GM18519 (cell line): Measurements from ENCODE around the gene HUNK.

Experiments
- ATAC-seq: cut with Tn5 transposase; IDR thresholded peaks from one replicate; pipeline ENCODE4 v1.9.1; 2021; ENCODE audit warnings: mild to moderate bottlenecking, moderate library complexity; ENCODE audit not compliant: unreplicated experiment, low FRiP score

The HUNK gene

GRCh38 chr21:31894457-31894856 is 21.6 kb downstream of the HUNK start:
- no peak for ATAC-seq

- ATAC-seq, result no peak
Measured at GRCh38 chr21:31895077-31895835, 22.4 kb downstream of the HUNK start.

GRCh38 chr21:31896019-31896418 is 23.2 kb downstream of the HUNK start:
- no peak for ATAC-seq

- no peak for ATAC-seq
Measured at GRCh38 chr21:31897311-31897710, 24.5 kb downstream of the HUNK start.

- ATAC-seq, result no peak
Measured at GRCh38 chr21:31898933-31899630, 26.3 kb downstream of the HUNK start.

- ATAC-seq, result no peak
Measured at GRCh38 chr21:31900121-31900895, 27.5 kb downstream of the HUNK start.

GRCh38 chr21:31901315-31901714 is 28.5 kb downstream of the HUNK start:
- no peak for ATAC-seq

GRCh38 chr21:31902438-31902837 is 29.6 kb downstream of the HUNK start:
- no peak for ATAC-seq

- ATAC-seq, result no peak
Measured at GRCh38 chr21:31903896-31904295, 31.1 kb downstream of the HUNK start.

GRCh38 chr21:31905503-31906451 is 33.0 kb downstream of the HUNK start:
- no peak for ATAC-seq

GRCh38 chr21:31908106-31909031 is 35.5 kb downstream of the HUNK start:
- ATAC-seq, result no peak

- no peak for ATAC-seq
Measured at GRCh38 chr21:31909153-31910073, 36.6 kb downstream of the HUNK start.

GRCh38 chr21:31910074-31910470 is 37.3 kb downstream of the HUNK start:
- ATAC-seq, result no peak

- no peak for ATAC-seq
Measured at GRCh38 chr21:31911138-31911907, 38.5 kb downstream of the HUNK start.

- ATAC-seq, result no peak
Measured at GRCh38 chr21:31912501-31912900, 39.7 kb downstream of the HUNK start.

- no peak for ATAC-seq
Measured at GRCh38 chr21:31913182-31913608, 40.4 kb downstream of the HUNK start.

GRCh38 chr21:31914472-31914871 is 41.7 kb downstream of the HUNK start:
- no peak for ATAC-seq
